22Rv1 (cell line): ENCODE results near the gene COQ8A.

Experiments
- ZFX ChIP-seq: fragments of 450-650 bp; IDR thresholded peaks from 2 replicates; pipeline ENCODE4 v1.6.1; 2017; ENCODE audit warnings: antibody characterized with exemption, borderline replicate concordance
- TF ChIP-seq, protein P1 (sequence below): fragments of 450-650 bp; IDR thresholded peaks from 2 replicates; pipeline ENCODE4 v1.5.1; 2017; ENCODE audit warnings: mild to moderate bottlenecking

DNA sequence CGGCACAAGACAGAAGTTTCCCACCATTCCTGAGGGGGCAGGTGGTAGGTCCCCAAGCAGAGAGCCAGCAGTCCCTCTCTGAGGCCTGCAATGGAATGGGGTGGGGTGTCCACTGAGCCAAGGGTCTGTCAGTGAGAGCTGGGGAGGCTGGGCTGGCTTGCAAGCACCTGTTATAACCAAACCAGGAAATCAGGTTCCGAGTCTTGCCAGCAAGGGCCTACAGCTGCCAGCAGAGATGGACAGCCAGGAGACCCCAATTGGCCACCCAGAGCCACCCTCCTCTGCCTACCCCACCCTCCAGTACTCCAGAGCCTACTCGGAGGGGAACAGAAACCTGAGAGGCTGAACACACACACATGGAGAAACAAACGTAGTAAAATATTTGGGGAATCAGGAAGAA is 37.5 kb upstream of the COQ8A start:
- TF ChIP-seq, protein P1, sequence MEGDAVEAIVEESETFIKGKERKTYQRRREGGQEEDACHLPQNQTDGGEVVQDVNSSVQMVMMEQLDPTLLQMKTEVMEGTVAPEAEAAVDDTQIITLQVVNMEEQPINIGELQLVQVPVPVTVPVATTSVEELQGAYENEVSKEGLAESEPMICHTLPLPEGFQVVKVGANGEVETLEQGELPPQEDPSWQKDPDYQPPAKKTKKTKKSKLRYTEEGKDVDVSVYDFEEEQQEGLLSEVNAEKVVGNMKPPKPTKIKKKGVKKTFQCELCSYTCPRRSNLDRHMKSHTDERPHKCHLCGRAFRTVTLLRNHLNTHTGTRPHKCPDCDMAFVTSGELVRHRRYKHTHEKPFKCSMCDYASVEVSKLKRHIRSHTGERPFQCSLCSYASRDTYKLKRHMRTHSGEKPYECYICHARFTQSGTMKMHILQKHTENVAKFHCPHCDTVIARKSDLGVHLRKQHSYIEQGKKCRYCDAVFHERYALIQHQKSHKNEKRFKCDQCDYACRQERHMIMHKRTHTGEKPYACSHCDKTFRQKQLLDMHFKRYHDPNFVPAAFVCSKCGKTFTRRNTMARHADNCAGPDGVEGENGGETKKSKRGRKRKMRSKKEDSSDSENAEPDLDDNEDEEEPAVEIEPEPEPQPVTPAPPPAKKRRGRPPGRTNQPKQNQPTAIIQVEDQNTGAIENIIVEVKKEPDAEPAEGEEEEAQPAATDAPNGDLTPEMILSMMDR: no peak
- no peak for TF ChIP-seq ZFX
